AG08395 (cell line): Measurements from ENCODE around the gene IPO13.

ENCODE experiments used
- DNase-seq: peaks from one replicate; pipeline ENCODE4 v3.0.0; 2012; ENCODE audit warnings: mixed read lengths, low spot score

IPO13 gene, protein sequence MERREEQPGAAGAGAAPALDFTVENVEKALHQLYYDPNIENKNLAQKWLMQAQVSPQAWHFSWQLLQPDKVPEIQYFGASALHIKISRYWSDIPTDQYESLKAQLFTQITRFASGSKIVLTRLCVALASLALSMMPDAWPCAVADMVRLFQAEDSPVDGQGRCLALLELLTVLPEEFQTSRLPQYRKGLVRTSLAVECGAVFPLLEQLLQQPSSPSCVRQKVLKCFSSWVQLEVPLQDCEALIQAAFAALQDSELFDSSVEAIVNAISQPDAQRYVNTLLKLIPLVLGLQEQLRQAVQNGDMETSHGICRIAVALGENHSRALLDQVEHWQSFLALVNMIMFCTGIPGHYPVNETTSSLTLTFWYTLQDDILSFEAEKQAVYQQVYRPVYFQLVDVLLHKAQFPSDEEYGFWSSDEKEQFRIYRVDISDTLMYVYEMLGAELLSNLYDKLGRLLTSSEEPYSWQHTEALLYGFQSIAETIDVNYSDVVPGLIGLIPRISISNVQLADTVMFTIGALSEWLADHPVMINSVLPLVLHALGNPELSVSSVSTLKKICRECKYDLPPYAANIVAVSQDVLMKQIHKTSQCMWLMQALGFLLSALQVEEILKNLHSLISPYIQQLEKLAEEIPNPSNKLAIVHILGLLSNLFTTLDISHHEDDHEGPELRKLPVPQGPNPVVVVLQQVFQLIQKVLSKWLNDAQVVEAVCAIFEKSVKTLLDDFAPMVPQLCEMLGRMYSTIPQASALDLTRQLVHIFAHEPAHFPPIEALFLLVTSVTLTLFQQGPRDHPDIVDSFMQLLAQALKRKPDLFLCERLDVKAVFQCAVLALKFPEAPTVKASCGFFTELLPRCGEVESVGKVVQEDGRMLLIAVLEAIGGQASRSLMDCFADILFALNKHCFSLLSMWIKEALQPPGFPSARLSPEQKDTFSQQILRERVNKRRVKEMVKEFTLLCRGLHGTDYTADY

DNA sequence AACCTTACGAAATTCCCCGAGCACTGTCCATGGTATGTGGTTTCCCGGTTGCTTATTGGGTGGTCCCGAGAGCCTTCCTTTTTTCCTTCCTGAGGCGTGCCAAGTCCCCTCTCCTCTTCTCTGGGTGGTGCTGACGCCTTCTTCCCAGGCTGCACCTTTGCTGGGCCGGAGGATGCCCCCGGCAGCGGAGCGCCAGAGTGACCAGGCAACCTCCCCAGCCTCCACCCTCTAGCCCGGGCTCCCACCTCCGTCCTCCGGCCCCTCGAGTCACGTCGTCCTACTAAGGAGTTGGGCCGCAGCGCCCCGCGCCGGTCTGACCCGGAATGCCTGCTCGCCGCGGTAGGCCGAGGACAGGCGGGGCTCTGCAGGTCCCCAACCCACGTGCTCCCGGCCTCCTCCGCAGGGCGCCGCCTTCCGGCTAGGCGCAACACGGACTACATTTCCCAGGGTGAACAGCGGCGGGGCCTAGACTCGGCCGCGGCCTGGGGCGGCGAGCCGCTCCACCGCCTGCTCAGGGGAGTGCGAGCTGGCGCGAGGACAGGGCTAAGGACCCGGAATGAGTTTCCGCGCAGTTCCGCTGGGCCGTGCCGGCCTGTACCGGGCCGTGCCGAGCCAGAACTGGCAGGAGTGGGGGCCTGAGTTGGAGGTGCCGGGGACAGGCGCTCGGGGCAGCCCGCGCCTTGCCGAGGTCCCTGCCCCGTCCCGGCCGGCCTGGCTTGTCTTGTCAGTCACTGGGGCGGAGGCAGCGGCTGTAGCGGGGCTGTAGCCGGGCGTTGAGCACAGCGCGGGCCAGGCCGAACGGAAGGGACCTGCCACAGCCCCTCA is at the start of gene IPO13:
TSS of gene IPO13 (plus strand) at position 715 of the 825 bp plus-strand sequence. CDS start 651 bp downstream, outside the sequence.
- DNase-seq = peak; percentile 98

DNA sequence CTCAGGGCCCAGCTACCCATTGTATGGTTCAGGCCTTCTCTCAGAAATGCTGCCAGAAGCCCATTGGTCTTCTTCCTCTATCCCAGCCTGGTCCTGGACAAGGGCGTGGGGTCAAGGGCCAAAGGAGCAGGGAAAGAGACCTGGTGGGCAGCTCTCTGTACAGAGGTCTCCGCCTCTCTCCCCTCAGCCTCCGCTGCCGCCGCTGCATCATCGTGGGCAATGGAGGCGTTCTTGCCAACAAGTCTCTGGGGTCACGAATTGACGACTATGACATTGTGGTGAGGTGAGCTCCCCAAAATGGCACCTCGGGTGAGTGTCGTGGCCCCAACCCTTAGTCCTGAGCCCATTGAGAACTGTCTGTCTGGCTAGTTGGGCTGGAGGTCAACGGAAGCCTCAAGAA is 47.8 kb upstream of the IPO13 start:
- no peak for DNase-seq

DNA sequence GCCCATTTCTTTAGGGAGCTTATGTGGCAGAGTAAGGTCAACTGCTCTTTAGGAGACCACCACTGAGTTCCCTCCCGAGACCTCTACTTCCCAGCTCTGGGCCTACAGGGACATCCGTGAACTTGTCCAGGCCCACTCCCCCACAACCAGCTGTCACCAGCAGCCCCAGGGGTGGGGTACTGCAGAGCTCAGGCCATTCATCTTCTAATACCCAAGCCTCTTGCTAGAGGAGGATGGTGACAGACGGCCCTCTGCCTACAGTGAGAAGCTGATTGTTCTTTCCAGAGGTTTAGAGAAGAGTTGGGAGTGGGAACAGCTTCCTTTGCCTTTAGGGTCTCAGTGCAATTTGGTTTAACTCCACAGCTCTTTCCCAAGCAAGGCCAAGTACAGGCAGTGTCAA is 46.4 kb upstream of the IPO13 start:
- DNase-seq = no peak

DNA sequence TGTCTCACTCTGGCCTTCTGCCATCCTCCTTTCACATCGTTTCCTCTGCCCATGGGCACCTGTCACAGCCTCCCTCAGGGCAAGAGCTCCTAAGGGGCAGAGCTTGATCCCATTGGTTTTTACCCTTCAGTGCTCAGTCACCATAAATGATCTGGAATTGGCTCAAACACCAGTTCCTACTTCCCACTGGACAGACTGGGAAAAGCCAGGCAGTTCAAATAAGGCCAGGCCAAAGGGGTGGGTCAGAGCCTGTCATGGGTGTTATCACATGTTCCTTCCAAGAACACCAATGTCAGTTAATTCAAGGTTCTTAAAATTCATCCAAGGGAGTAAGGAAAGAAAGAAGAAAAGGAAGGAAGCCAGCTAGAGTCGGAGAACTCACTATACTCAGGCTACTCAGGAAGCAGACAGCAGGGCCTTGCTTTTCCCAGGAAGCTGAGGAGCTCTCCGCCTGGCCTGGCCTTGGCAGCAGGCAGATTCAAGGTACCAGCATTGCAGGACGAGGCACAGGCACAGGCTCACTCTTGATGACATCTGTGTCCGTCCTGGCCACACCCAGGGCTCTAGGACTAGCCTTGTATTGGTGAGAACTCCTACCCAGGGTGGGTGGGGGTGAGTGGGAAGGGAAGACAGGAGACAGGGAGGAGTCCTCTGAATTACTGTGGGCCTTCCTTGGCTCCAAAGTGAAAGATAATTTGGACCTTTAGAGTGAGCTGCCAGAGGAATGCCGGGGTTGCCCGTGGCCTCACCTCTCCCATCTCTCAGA is 45.4 kb upstream of the IPO13 start:
- no peak for DNase-seq

DNA sequence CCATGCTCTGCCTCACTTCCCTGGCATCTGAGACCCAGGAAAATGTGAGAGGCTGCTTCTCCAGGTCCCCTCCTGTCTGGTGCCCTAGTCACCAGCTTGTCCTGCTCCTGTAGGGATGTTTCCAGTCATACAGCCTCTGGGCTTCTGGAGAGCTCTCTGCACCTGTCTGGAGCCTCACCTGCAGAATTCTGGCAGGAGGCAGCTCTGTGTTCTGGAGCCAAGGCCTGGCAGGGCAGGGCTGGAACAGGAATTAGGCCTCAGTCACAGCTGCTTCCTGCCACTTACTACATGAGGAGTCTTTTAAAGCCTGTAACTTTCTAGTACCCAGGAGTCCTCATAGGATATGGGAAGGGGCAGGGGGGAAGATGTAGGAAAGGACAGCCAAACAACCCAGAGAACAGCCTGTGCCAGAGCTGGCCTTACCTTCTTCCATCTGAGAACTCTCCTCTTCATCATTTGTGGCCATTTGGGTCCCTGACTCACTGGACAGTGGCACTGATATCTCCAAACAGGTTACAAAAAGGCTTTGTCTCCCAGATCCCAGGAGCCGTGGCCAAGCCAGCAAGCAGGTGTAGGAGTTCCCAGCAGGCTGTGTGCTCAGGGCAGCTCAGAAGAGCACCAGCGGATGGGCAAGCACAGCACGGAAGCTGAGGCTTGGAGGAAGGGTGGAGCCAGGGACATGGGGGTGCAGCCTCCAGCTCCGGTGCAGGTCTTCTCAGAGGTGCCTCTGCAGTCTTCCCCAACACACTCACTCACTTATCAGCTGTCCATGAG is 44.5 kb upstream of the IPO13 start:
- DNase-seq = no peak

DNA sequence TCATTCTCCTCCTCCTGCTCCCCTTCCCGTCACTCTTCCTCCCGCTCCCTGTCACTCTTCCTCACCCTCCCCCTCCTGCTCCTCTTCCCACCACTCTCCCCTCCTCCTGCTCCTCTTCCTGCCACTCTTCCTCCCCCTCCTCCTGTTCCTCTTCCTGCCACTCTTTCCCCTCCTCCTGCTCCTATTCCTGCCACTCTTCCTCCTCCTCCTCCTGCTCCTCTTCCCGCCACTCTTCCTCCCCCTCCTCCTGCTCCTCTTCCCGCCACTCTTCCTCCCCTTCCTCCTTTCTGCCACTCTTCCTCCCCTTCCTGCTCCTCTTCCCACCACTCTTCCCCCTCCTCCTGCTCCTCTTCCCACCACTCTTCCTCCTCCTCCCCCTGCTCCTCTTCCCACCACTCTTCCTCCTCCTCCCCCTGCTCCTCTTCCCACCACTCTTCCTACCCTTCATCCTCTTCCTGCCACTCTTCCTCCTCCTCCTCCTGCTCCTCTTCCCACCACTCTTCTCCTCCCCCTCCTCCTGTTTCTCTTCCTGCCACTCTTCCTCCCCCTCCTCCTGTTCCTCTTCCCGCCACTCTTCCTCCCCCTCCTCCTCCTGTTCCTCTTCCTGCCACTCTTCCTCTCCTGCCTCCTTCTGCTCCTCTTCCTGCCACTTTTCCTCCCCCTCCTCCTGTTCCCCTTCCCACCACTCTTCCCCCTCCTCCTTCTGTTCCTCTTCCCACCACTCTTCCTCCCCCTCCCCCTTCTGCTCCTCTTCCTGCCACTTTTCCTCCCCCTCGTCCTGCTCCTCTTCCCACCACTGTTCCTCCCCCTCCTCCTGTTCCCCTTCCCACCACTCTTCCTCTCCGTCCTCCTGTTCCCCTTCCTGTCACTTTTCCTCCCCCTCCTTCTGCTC is 41.8 kb upstream of the IPO13 start:
- no peak for DNase-seq

DNA sequence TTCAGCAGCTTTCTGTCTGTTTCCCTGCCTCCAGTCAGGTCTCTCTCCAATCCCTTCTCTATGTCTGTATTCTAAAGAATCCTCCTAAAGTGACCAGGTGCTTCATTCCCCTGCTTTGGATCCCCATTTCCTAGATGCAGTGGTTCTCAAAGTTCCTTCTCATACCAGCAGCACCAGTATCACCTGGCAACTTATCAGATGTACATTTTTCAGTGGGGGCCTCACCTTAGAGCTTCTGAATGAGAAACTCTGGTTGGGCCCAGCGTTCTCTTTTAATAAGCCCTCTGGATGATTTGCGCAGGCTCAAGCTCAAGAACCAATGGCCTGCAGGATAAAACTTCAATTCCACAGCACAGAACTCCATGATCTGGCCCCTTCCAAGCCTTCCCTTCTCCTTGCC is 38.5 kb upstream of the IPO13 start:
- DNase-seq = no peak

DNA sequence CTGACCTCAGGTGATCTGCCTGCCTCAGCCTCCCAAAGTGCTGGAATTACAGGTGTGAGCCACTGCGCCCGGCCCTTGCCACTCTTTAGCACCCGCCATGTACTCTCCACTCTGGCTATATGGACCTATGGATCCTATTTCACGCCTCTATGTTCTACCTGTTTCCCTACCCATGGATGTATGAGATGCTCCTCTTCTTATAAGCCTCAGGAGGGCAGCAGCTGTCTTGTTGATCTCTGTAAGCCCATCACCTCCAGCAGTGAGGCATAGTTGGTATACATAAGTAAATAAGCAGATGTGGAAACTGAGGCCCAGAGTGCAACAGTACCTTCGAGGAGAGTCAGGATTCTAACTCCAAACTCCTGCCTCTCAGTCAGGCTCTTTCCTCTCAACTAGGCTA is 37.9 kb upstream of the IPO13 start:
- no peak for DNase-seq

DNA sequence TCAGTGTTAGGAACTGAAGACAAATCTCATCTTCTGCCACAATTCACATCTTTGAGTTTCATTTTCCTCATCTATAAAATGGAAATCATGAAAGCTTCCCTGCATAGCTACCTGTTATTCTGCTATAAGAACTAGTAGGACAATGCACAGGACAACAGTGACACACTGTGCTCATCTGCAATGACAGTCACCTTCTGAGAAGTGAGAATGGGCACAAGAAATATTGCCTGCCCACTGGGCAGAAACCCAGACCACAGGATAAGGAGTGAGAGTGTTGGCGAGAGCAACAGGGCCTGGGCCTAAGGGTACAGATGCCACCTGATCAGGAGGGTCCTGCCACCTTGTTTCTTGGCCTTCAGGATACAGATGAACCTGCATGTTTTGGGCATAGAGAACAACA is 36.4 kb upstream of the IPO13 start:
- no peak for DNase-seq

DNA sequence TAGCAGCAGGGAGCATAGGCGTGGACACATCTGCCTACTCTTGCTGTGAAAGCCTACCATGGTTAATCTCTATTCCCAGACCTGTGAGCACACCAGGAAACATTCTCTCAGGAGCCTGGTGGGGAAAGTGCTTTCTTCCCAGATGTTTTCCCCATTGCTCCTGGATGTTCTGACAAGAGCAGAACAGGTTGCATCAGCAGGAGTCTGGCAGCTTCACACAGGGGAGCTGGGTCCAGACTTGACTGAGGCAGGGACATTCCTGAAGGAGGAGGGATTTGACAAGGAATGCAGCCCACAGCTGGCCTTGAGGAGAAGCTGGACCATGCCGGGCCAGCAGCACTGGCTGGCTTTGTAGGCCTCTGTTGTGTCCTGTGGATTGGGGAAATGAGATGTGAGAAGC is 34.1 kb upstream of the IPO13 start:
- peak; percentile 73 for DNase-seq

DNA sequence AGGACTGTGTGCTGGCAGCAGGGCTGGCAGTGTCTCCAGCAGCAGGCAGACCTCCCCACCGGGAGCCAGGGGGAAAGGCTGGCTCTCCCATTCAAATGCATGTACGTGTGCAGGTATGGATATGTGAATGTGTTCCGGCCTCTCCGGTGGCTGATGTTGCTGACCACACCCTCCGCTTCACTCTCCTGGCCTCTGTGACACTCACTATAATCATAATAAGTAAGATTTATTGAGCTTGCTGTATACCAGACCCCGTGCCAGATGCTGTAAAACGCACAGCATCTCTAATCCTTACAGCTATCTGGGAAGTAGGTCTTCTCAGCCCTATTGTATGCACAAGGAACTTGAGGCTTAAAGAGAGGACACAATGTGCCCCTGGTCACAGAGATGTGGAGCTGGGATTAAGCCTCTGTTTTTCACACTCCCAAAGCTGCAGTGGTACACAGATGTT is 33.7 kb upstream of the IPO13 start:
- DNase-seq = no peak

DNA sequence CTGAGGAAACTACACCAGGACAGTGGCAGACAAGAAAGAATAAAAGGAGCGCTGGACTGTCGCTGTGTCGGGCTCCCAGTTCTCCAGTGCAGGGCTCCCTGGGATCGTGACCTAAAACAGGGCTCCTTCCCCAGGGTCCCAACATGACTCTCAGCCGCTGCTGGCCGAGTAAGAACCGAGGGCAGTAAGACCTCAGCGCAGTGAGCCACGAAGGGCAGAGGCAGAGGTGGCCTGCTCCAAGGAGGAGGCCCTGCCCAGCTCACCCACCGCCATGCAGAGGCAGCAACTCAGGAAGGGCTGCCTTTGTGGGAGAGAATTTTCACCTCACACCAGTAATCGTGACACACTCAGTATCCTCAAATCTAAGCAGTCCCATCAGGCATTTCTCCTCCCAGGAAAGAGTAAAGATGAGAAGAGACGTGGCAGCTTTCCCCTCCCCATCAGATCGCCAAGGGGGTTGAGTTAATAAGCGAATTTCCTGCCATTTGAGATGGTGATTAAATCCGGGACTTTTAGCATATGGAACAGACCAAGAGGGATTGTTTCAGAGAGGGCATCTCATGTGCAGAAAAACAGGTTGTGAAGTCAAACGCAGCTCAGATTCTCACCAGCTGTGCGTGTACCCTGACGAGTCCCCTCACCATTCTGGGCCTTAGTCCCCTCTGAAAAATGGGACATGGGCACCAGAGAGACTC is 32.9 kb upstream of the IPO13 start:
- DNase-seq = no peak

DNA sequence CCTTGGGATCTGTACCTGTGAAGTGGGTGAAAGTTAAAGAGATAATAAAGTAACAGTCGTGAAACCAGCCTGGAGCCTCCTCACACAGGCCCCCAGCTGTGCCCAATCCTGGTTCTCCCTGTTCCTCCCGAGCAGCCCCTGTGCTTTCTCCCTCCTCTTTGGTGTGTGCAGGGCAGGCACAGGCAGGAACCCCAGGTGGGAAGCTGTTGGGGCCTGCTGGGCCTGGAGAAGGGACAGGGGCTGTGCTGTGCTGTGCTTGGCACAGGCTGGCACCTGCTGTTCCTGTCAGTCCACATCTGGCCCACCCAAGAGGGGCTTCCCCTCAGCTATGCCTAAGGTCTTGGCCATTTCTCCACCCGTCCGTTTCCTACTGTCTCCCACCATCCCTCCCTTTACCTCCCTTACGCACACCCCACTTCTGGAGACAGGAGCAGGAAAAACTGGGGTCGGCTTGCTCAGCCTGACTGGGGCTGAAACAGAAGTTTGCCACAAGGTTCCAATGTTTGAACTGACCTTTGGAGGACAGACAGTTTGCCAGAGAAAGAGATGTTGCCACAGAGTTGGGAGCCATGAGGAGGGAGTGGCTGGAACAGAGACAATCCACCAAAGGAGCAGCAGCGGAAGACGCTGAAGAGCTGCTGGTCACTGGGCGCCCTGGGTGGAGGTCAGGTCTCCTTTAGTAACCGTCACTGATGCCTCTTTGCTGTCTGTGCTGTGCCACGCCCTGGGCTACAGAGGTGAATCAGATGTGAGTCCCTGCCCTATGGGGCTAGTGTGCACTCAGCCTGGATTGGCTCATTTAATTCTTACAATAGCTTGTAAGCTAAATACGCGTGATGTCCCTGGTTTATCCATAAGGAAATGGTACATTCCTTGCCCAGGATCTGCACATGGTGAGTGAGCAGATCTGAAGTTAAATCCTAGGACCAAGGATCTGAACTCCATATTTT is 31.9 kb upstream of the IPO13 start:
- DNase-seq = no peak

DNA sequence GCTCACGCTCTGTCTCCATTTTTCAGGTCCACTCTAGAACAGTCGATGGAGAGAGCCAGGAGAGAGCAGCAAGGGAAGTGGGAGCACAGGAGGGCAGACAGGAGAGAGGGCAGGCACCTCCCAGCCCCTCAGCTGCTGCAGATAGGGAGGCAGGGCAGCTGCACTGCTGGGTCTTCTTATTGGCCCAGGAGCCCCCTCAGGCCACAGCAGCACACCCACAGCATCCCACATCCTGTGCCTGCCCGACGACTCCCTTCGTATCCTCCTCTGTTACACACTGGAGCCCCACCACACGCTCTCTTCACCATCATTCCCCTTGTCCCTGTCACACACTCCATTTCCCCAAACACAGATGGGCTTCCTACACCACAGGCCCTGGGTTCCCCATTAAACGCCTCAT is 26.8 kb upstream of the IPO13 start:
- DNase-seq = no peak

DNA sequence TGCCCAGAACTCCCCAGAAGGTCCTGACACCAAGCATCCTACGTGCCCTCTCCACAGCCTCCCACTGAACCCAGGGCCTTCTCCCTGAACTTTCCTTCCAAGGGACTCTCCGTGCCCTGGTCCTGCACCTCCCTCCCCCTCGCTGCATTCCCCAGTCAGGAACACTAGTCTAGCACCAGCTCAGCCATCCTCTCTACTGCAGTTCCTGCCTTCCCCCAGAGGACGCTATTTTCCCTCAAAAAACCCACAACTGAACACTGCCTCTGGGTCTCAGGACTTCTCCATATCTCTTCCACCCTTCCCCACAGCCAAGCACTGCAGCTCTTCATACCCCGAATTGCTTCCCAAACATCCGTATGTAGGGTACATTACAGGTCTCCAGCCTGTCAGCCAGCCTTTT is 25.7 kb upstream of the IPO13 start:
- no peak for DNase-seq

DNA sequence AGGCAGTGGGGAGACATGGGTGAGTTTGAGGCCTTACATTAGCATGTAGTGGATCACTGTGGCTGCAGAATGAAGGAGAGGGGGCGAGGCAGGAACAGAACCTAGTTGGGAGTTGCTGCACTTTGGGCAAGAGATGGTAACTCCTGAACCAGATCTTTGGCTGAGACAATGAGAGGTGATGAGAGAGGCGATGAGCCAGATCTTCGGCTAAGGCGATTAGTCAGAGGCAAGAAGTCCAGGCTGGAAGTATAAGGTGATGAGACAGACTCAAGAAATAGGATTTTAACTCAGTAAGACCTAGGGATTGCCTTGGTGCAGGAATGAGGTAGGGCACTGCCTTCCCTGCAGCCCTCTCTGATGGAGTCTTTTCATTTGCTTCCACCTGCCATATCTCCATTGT is 22.2 kb upstream of the IPO13 start:
- DNase-seq = no peak

DNA sequence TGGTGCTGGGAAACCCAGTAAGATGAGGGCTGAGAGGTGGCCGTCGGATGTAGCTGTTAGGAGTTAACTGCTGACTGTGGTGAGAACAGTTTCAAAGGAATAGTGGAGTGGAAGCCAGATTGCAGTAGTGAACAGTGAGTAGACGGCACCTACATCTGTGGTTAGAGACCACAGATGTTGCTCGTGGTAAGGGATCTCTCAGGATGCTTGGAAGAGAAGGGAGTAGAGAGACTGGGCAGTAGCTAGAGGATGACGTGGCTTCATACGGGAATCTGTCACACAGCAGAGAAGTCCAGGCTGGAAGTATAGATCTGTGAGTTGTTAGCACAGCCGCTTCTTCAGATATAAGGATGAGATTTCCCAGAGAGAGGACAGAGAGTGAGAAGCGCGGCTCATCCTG is 20.9 kb upstream of the IPO13 start:
- no peak for DNase-seq
